GM19351 (cell line): ENCODE measurements around the gene CPVL.

Experiments
- ATAC-seq: cut with Tn5 transposase; IDR thresholded peaks from one replicate; pipeline ENCODE4 v1.9.1; 2021; ENCODE audit warnings: mild to moderate bottlenecking, moderate library complexity; ENCODE audit not compliant: unreplicated experiment

The CPVL gene

DNA sequence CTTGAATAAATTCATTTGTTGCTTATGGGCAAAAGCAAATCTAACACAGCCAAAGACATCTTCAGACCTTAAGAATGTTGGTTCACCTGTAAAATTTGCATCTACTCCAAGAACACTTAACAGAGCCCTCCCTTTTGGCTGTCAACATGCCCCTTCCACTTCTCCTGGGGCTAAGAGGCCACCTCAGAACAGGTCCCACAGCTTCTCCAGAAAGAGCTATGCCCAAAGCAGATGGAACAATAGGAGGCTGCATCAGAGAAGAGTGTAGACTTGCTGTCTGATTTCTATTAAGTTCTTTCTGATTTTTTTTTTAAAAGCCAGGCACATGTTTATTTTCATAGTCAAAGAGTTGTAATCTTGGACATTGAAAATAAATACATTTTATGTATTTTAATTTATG, 162.1 kb downstream of the CPVL start:
- ATAC-seq: no peak

DNA sequence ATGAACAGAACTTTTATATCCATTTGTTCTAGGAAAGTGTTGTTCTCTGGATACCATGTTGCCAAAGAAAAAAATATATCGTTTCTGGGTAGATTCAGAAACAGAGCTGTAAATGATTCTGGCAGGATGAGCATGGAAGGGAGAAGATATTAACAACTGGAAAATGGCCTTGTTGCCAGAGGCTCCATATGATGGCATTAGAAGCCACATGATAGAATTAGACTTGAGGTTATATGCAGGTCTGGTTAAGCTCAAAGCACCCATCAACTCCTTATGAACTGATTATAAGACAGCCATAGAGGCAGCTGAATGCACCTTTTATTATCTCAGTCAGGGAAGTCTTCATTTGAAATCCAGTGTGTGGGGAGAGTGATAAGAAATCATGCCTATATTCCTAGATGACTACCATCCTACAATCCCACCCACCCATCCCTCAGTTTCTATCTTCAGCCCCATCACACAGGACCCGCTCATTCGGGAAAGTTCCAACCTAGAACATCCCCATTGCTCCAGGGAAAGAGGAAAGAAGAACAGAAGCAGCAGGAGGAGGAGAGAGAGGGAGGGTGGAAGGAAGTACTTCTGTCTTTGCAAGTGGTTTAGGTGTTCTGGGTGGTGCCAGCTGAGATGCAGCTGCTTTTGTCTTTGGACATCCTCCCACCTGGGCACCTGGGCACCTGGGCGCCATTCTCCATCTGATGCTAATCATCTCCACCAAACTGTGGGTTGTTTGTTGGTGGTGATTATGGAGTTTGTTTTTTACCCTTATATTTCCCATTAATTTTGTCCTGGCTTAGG, 162.7 kb downstream of the CPVL start:
- ATAC-seq: no peak

- no peak for ATAC-seq
These were observed 165.2 kb downstream of the CPVL start for GRCh38 chr7:28981161-28981465.

- no peak for ATAC-seq
These were observed 165.7 kb downstream of the CPVL start for GRCh38 chr7:28980451-28981160.

DNA sequence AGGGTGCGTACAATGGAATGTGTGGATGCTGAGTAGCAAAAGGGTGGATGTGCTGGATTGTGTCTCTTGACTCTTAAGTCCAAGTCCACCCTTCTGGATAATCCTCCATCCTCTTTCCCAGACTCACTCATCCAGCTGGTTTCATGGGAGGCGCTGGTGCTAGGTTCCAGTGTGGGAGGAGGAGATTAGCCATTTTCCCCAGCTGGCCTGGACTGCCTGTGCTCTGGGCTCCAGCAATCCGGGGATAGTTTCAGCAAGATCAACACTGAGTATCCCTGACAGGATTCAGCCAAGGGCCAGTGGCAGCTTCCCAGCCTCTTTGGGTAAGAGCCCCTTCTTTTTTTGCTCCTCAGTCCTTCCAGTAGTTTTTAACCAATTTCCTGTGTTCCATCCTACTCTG, 166.6 kb downstream of the CPVL start:
- ATAC-seq: no peak

GRCh38 chr7:28977881-28978280, 168.5 kb downstream of the CPVL start:
- ATAC-seq: no peak

DNA sequence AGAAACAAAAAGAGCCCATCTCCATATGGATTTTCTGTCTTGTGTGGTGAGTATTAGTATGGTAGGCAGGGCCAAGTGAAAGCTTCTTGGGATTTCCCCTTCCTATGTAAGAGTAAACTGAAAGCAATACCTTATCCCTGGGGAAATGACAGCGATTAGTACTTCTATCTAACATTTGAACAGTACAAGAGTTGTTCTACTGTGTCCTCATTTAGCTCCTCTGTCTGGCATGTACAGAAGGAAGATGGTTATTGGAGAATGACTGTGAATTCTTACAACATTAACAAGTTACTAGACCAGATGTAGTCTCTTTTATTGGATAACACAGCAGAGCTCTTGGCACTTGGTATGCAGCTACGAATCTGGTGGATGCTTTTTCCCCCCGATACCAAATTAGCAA, 170.3 kb downstream of the CPVL start:
- ATAC-seq: no peak

DNA sequence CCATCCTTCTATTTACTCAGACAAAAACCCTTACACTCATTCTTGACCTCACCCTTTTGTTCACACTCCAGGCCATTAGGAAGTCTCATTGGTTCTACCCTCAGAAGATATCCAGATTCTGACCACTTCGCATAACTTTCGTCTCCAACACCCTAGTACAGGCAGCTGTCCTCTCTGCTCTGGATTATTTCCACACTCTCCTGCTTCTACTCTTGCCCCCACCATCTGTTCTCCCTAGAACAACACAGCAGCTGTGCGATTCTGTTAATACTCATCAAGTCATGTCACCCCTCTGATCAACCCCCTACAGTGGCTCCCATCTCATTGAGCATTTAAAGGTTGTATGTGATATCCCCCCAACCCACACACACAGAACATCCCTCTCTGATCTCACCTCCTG, 172.7 kb downstream of the CPVL start:
- no peak for ATAC-seq

GRCh38 chr7:28964056-28964455, 182.3 kb downstream of the CPVL start:
- no peak for ATAC-seq

- no peak for ATAC-seq
These were observed 184.4 kb downstream of the CPVL start for GRCh38 chr7:28961972-28962371.

- ATAC-seq: no peak
These were observed 186.1 kb downstream of the CPVL start for GRCh38 chr7:28960071-28960840.

GRCh38 chr7:28958980-28959347, 187.4 kb downstream of the CPVL start:
- no peak for ATAC-seq

- no peak for ATAC-seq
These were observed 187.9 kb downstream of the CPVL start, which contains the start of gene TRIL for GRCh38 chr7:28958235-28958979. Gene TRIL (minus strand): TSS chr7:28958330. CDS start chr7:28958046, 284 bp downstream.

DNA sequence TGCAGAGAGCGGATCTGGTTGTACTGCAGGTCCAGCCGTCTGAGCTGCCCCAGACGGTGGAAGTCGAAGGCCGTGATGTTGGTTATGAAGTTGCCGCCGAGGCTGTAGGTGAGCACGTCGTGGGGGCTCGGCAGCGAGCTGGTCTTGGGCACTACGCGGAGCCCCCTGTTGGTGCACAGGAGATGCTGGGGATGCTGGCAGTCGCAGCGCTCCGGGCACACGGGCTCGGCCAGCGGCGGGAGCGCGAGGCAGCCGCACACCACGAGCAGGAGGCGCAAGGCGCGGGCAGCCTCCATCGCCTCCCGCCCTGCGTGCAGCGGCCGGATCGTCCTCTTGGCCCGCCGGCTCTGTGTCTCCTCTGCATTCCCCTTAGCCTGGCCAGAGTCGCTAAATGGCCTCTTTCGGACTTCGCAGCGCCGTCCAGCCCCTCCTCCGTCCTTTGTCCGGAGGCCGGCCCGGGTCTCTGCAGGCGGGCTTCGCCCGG, 188.5 kb downstream of the CPVL start:
- no peak for ATAC-seq

- ATAC-seq: no peak
These were observed 189.1 kb downstream of the CPVL start for GRCh38 chr7:28957064-28957750.

- no peak for ATAC-seq
These were observed 189.7 kb downstream of the CPVL start for GRCh38 chr7:28956608-28957063.

GRCh38 chr7:28955718-28956607, 190.4 kb downstream of the CPVL start:
- ATAC-seq: no peak

DNA sequence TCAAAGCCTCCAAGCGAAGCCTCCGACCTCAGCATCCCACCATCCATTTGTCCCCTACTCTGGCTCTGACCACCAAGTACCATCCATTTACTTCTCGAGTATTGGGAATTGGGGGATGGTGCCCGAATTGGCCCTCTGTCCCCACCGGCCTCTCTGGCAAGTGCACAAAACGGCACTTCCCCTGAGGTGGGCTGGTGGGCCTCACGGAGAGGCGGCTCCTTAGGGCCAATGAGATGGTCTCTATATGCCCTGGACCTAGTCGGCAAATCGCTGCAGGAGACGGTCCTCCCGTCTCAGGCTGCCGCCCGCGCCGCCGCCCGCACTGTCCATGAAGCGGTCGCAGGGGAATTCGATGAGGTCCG, 191.0 kb downstream of the CPVL start:
- no peak for ATAC-seq

GRCh38 chr7:28954946-28955345, 191.4 kb downstream of the CPVL start:
- no peak for ATAC-seq
